Neuronal stem cell (in vitro differentiated cells): ENCODE data around the gene TLR2.
A peak's percentile ranks its signal among the peaks of the same experiment; 100 is the strongest.

ENCODE experiments used
- DNase-seq: peaks from one replicate; pipeline ENCODE4 v3.0.0-alpha.2; 2013; ENCODE audit warnings: low spot score
- H2AFZ ChIP-seq: one replicate; pipeline ENCODE4 v1.6.1; 2013; ENCODE audit warnings: mild to moderate bottlenecking, low read length, inconsistent platforms
- H2AK5ac ChIP-seq: 2 replicates; pipeline ENCODE4 v1.6.1; 2013; ENCODE audit warnings: low read depth, mild to moderate bottlenecking, inconsistent platforms, low read length, moderate library complexity, mixed read lengths
- H2BK120ac ChIP-seq: 2 replicates; pipeline ENCODE4 v1.6.1; 2013; ENCODE audit warnings: low read depth, mild to moderate bottlenecking, inconsistent platforms, low read length, moderate library complexity, mixed read lengths
- H2BK12ac ChIP-seq: one replicate; pipeline ENCODE4 v1.6.1; 2013; ENCODE audit warnings: low read length, inconsistent platforms
- H2BK15ac ChIP-seq: 2 replicates; pipeline ENCODE4 v1.6.1; 2013; ENCODE audit warnings: mild to moderate bottlenecking, low read length, inconsistent platforms, mixed read lengths
- H2BK5ac ChIP-seq: one replicate; pipeline ENCODE4 v1.6.1; 2013; ENCODE audit warnings: inconsistent platforms, mild to moderate bottlenecking, low read length, moderate library complexity
- H3K14ac ChIP-seq: one replicate; pipeline ENCODE4 v1.6.1; 2013; ENCODE audit warnings: low read length, inconsistent platforms
- H3K18ac ChIP-seq: 2 replicates; pipeline ENCODE4 v1.6.1; 2013; ENCODE audit warnings: low read length, inconsistent platforms
- H3K23ac ChIP-seq: 2 replicates; pipeline ENCODE4 v1.6.1; 2013; ENCODE audit warnings: low read depth, mild to moderate bottlenecking, mixed read lengths, low read length, inconsistent platforms; ENCODE audit not compliant: poor library complexity
- H3K27ac ChIP-seq: replicated peaks from 3 replicates; pipeline ENCODE4 v1.5.1; 2013; ENCODE audit warnings: low read length, inconsistent platforms
- H3K27me3 ChIP-seq, 3 experiments: 2 replicates each; pipeline ENCODE4 v1.6.1; 2013; ENCODE audit warnings: low read length in 3 of 3, mild to moderate bottlenecking in 2 of 3, inconsistent platforms in 1 of 3, low read depth in 1 of 3, mixed read lengths in 1 of 3, moderate library complexity in 1 of 3; ENCODE audit not compliant: control insufficient read depth in 3 of 3, insufficient read depth in 3 of 3
- H3K36me3 ChIP-seq, 2 donors: replicated peaks in 1 of 2; 2 replicates each; pipeline ENCODE4 v1.6.1; 2013; ENCODE audit warnings: low read length in 2 of 2; ENCODE audit not compliant: control insufficient read depth in 2 of 2, insufficient read depth in 2 of 2
- H3K4ac ChIP-seq: 2 replicates; pipeline ENCODE4 v1.6.1; 2013; ENCODE audit warnings: inconsistent platforms, mild to moderate bottlenecking, low read length, moderate library complexity
- H3K4me1 ChIP-seq, 2 donors: 1 replicate in 1 of 2; 2 replicates in 1 of 2; pipeline ENCODE4 v1.6.1; 2013; ENCODE audit warnings: low read length in 2 of 2, low read depth in 1 of 2; ENCODE audit not compliant: control insufficient read depth in 2 of 2, insufficient read depth in 1 of 2
- H3K4me2 ChIP-seq: one replicate; pipeline ENCODE4 v1.6.1; 2013; ENCODE audit warnings: mild to moderate bottlenecking, low read length, inconsistent platforms; ENCODE audit not compliant: insufficient read depth, poor library complexity, severe bottlenecking
- H3K4me3 ChIP-seq, 2 donors: 2 replicates each; pipeline ENCODE4 v1.5.1; 2013; ENCODE audit warnings: low read length in 2 of 2, mild to moderate bottlenecking in 2 of 2, inconsistent platforms in 1 of 2, moderate library complexity in 1 of 2
- H3K79me1 ChIP-seq: one replicate; pipeline ENCODE4 v1.6.1; 2013; ENCODE audit warnings: low read depth, mild to moderate bottlenecking, inconsistent platforms, low read length, moderate library complexity
- H3K9ac ChIP-seq: one replicate; pipeline ENCODE4 v1.6.1; 2013; ENCODE audit warnings: mild to moderate bottlenecking, low read depth, low read length, inconsistent platforms; ENCODE audit not compliant: poor library complexity
- H3K9me3 ChIP-seq, 2 donors: replicated peaks in 1 of 2; 2 replicates each; pipeline versions ENCODE3 to v1.6.1; 2013; ENCODE audit warnings: low read length in 2 of 2, mild to moderate bottlenecking in 2 of 2, inconsistent platforms in 1 of 2, low read depth in 1 of 2, mixed read lengths in 1 of 2, moderate library complexity in 1 of 2; ENCODE audit not compliant: control insufficient read depth in 2 of 2, insufficient read depth in 1 of 2
- H4K8ac ChIP-seq: one replicate; pipeline ENCODE4 v1.6.1; 2013; ENCODE audit warnings: low read depth, mild to moderate bottlenecking, inconsistent platforms, low read length, moderate library complexity
- H4K91ac ChIP-seq: one replicate; pipeline ENCODE4 v1.6.1; 2013; ENCODE audit warnings: low read length, low read depth, mild to moderate bottlenecking, inconsistent platforms; ENCODE audit not compliant: poor library complexity
- WGBS, 2 donors: extraction: QIAGEN DNeasy Blood & Tissue Kit; methylation state at CpG; one replicate each; pipeline ENCODE4 v1.1.7; 2013; ENCODE audit warnings: missing lambda C conversion rate in 2 of 2, mixed read lengths in 1 of 2; ENCODE audit not compliant: insufficient read length in 2 of 2, insufficient replicate concordance in 1 of 2; ENCODE audit errors: extremely low coverage in 2 of 2; 5-methylcytosine and 5-hydroxymethylcytosine counted together

Gene TLR2

DNA sequence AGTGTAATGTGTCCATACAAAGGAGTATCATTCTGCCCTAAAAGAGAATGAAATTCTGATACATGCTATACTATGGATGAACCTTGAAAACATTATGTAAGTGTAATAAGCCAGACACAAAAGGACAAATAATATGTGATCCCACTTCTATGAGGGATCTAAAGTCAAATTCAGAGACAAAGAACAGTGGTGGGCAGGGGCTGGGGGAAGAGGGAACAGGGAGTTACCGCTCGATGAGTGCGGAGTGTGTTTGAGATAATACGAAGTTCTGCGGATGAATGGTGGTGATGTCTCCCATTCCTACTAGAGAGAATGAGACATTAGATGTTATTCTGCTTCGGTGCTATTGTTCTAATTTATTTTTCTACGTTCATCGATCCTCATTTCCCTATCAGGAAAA, 46.1 kb upstream of the TLR2 start:
- no peak overlapping the region for H3K4ac ChIP-seq
- no peak overlapping the region for H3K4me2 ChIP-seq
- H3K4me3 ChIP-seq, result no peak overlapping the region
- H2BK5ac ChIP-seq, result no peak overlapping the region
- no peak overlapping the region for H3K23ac ChIP-seq
- H3K18ac ChIP-seq, result no peak overlapping the region
- no peak overlapping the region for H3K14ac ChIP-seq
- H4K91ac ChIP-seq, result no peak overlapping the region
- no peak overlapping the region for H2BK120ac ChIP-seq
- no peaks in the 10 kb centered on the region for H3K9me3 ChIP-seq
- peaks cover 0 to 1% of the 10 kb centered on the region in 2 donors for H3K4me1 ChIP-seq
- no peak for DNase-seq
- no peak overlapping the region for H2AFZ ChIP-seq
- H2BK12ac ChIP-seq, result no peak overlapping the region
- H2AK5ac ChIP-seq, result no peak overlapping the region
- no peaks in the 10 kb centered on the region for H3K27me3 ChIP-seq
- peaks cover 5 to 48% of the 10 kb centered on the region in 2 donors for H3K36me3 ChIP-seq
- WGBS, 2 donors, result no CpG with 5 or more reads among the region's 8 CpGs
- H4K8ac ChIP-seq, result no peak overlapping the region
- H3K79me1 ChIP-seq, result no peaks in the 10 kb centered on the region
- no peak overlapping the region for H2BK15ac ChIP-seq
- no peak overlapping the region for H3K9ac ChIP-seq
- H3K27ac ChIP-seq, result no peak overlapping the region

DNA sequence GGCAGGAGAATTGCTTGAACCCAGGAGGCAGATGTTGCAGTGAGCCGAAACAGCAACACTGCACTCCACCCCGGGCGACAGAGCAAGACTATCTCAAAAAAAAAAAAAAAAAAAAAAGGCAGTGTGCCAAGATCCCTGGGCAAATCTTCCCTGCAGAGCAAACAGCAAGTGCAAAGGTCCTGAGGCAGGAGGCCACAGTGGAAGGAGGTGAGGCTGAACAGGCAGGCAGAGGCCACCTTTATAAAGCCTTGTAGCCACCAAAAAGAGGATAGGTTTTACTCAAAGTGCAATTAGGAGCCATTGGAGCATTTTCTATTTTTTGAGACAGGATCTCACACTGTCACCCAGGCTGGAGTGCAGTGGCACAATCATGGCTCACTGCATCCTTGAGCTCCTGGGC, 45.1 kb upstream of the TLR2 start:
- WGBS, 2 donors, result no CpG with 5 or more reads among the region's 3 CpGs
- H3K4ac ChIP-seq, result no peak overlapping the region
- no peak overlapping the region for H2BK120ac ChIP-seq
- H2BK15ac ChIP-seq, result no peak overlapping the region
- H4K91ac ChIP-seq, result no peak overlapping the region
- H2BK12ac ChIP-seq, result no peak overlapping the region
- no peak overlapping the region for H3K4me2 ChIP-seq
- H2AFZ ChIP-seq, result no peak overlapping the region
- no peaks in the 10 kb centered on the region for H3K9me3 ChIP-seq
- H3K23ac ChIP-seq, result no peak overlapping the region
- peaks cover 4 to 40% of the 10 kb centered on the region in 2 donors for H3K36me3 ChIP-seq
- no peak overlapping the region for H4K8ac ChIP-seq
- H2BK5ac ChIP-seq, result no peak overlapping the region
- H3K27ac ChIP-seq, result no peak overlapping the region
- H3K27me3 ChIP-seq, result no peaks in the 10 kb centered on the region
- no peak overlapping the region for H2AK5ac ChIP-seq
- no peak for DNase-seq
- H3K14ac ChIP-seq, result no peak overlapping the region
- no peak overlapping the region for H3K4me3 ChIP-seq
- H3K79me1 ChIP-seq, result no peaks in the 10 kb centered on the region
- peaks cover 0 to 1% of the 10 kb centered on the region in 2 donors for H3K4me1 ChIP-seq
- no peak overlapping the region for H3K9ac ChIP-seq
- no peak overlapping the region for H3K18ac ChIP-seq

GRCh38 chr4:153639833-153640802, 44.0 kb upstream of the TLR2 start:
- H2AFZ ChIP-seq, result no peak overlapping the region
- no peak overlapping the region for H3K4me3 ChIP-seq
- H3K4me2 ChIP-seq, result no peak overlapping the region
- no peak overlapping the region for H3K14ac ChIP-seq
- no peak overlapping the region for H4K91ac ChIP-seq
- no peak overlapping the region for H3K9ac ChIP-seq
- peak overlapping the region; percentile 50 for H2BK12ac ChIP-seq
- H2BK5ac ChIP-seq, result no peak overlapping the region
- no peaks in the 10 kb centered on the region for H3K79me1 ChIP-seq
- H3K27me3 ChIP-seq, result no peaks in the 10 kb centered on the region
- H3K36me3 ChIP-seq, result peaks cover 3 to 28% of the 10 kb centered on the region in 2 donors
- peaks cover 0 to 1% of the 10 kb centered on the region in 2 donors for H3K4me1 ChIP-seq
- no peak for DNase-seq
- peak overlapping the region; percentile 37 for H2AK5ac ChIP-seq
- H3K18ac ChIP-seq, result peak overlapping the region; percentile 70
- no peak overlapping the region for H2BK15ac ChIP-seq
- H3K9me3 ChIP-seq, result peaks cover under 1% of the 10 kb centered on the region in 2 donors
- H3K27ac ChIP-seq, result no peak overlapping the region
- H2BK120ac ChIP-seq, result no peak overlapping the region
- no peak overlapping the region for H3K23ac ChIP-seq
- no peak overlapping the region for H3K4ac ChIP-seq
- no peak overlapping the region for H4K8ac ChIP-seq
- no CpG with 5 or more reads among the region's 23 CpGs for WGBS, 2 donors

DNA sequence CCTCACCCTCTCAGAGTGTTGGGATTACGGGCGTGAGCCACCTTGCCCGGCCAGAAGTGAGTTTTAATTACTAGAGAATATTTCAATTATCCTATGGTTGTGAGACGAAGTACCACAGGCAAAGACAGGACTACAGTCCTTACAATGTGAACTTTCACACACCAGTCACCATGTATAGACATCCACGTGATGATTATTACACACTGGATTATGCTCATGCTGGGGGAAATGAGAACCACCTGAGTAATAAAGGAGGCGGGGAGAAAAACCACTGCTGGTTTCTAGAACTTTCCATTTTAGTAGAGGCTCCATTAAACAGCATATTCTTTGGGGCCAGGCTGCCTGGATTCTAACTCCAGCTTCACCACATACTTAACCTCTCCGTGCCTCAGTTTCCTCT, 42.5 kb upstream of the TLR2 start:
- no peak overlapping the region for H4K8ac ChIP-seq
- no peak overlapping the region for H3K4me2 ChIP-seq
- no peak overlapping the region for H3K9ac ChIP-seq
- H3K36me3 ChIP-seq, result peaks cover 0 to 14% of the 10 kb centered on the region in 2 donors
- H2BK12ac ChIP-seq, result no peak overlapping the region
- H3K4me3 ChIP-seq, result no peak overlapping the region
- H3K9me3 ChIP-seq, result peaks cover 2 to 6% of the 10 kb centered on the region in 2 donors
- no peak overlapping the region for H3K14ac ChIP-seq
- H2BK5ac ChIP-seq, result no peak overlapping the region
- no peak overlapping the region for H3K18ac ChIP-seq
- no peak for DNase-seq
- no peaks in the 10 kb centered on the region for H3K27me3 ChIP-seq
- no peak overlapping the region for H3K4ac ChIP-seq
- no CpG with 5 or more reads among the region's 7 CpGs for WGBS, 2 donors
- peaks cover 0 to 1% of the 10 kb centered on the region in 2 donors for H3K4me1 ChIP-seq
- H2BK15ac ChIP-seq, result no peak overlapping the region
- no peak overlapping the region for H4K91ac ChIP-seq
- H2AFZ ChIP-seq, result no peak overlapping the region
- no peak overlapping the region for H2BK120ac ChIP-seq
- H3K23ac ChIP-seq, result no peak overlapping the region
- H3K79me1 ChIP-seq, result no peaks in the 10 kb centered on the region
- no peak overlapping the region for H3K27ac ChIP-seq
- H2AK5ac ChIP-seq, result no peak overlapping the region
